Measurements from ENCODE around the gene ZNF716. TPM values are rescaled to one million over a fixed set of nuclear protein-coding genes. Genes with fewer than 3 reads are reported as not detected.
"Not testable (repeated sequence)": the region's sequence is repeated elsewhere in the genome, so short reads cannot be mapped to it uniquely, and the experiment has no call there.

The ZNF716 gene
- total RNA-seq: not detected in 2 replicates

DNA sequence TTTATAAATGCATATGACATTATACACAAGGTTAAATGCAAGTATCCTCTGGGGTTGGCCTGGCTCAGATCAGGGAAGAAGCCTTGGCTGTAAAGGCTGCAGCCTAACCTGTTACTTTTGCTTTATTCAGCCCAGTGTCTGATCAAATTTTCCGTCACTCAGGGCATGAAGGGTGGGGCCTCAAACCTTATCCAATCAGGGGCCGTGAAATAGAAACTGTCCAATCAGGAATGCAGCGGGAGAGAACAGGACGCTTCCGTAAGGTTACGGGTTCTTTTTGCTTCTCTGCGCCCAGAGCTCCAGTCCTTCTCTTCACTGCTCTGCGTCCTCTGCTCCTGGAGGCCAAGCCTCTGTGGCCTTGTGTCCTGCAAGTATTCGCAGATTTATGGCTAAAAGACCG, at the start of gene ZNF716:
ZNF716 (plus strand) TSS at position 274 of the 400 bp plus-strand sequence; CDS start at position 386, 112 bp downstream.
- no peak for DNase-seq (ENCODE audit: low read depth)
- no peak within 1 kb of the TSS for H3K4me3 ChIP-seq (ENCODE audit: low read depth, low read length)
- TF ChIP-seq, protein P1, sequence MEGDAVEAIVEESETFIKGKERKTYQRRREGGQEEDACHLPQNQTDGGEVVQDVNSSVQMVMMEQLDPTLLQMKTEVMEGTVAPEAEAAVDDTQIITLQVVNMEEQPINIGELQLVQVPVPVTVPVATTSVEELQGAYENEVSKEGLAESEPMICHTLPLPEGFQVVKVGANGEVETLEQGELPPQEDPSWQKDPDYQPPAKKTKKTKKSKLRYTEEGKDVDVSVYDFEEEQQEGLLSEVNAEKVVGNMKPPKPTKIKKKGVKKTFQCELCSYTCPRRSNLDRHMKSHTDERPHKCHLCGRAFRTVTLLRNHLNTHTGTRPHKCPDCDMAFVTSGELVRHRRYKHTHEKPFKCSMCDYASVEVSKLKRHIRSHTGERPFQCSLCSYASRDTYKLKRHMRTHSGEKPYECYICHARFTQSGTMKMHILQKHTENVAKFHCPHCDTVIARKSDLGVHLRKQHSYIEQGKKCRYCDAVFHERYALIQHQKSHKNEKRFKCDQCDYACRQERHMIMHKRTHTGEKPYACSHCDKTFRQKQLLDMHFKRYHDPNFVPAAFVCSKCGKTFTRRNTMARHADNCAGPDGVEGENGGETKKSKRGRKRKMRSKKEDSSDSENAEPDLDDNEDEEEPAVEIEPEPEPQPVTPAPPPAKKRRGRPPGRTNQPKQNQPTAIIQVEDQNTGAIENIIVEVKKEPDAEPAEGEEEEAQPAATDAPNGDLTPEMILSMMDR (conservative IDR thresholded peaks at IDR 0.05; ENCODE audit: low read depth, low read length): no peak

DNA sequence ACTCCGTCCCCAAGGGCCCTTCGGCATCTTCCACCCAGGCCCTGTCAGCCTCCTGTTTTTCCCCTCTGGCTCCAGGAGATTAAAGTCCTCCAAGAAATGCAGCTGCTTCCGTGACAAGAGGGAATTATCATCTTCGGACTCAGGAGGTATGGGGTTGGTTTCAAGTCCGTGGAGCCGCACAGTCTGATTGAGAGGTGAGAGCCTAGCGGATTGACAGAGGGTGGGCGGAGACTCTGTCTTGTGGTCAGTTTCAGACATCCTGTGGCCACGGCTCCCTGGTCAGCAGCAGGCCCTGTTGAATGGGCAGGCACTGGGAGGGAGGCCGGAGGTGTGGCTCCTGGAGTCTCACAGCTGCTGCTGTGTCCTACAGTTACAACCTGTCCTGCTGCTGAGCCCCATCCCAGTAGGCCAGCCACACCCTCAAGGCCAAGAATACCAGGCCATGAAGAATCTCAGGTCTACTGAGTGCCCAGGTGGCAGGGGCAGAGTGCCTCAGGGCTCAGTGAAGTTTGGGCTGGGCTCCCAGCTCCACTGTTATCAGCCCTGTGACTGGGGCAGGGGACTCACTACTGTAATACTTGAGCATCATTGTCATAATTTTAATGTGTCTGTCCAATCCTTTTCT, 49.3 kb upstream of the ZNF716 start:
- no peak for DNase-seq (ENCODE audit: low read depth)
- TF ChIP-seq, protein P1 (conservative IDR thresholded peaks at IDR 0.05; ENCODE audit: low read depth, low read length): no peak
- H3K4me3 ChIP-seq (ENCODE audit: low read depth, low read length): no peak overlapping the region

DNA sequence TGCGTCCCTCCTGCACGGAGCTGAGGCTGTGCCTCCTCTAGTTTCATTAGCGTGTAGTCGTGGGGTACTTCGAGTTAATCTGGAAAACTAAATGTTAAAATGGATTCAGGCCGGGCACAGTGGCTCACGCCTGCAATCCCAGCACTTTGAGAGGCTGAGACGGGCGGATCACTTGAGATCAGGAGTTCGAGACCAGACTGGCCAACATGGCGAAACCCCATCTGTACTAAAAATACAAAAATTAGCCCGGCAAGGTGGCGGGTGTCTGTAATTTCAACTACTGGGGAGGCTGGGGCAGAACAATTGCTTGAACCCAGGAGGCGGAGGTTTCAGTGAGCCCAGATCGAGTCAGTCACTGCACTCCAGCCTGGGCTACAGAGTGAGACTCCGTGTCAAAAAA, 46.9 kb upstream of the ZNF716 start:
- DNase-seq (ENCODE audit: low read depth); H3K4me3 ChIP-seq (ENCODE audit: low read depth, low read length): not testable (repeated sequence)

DNA sequence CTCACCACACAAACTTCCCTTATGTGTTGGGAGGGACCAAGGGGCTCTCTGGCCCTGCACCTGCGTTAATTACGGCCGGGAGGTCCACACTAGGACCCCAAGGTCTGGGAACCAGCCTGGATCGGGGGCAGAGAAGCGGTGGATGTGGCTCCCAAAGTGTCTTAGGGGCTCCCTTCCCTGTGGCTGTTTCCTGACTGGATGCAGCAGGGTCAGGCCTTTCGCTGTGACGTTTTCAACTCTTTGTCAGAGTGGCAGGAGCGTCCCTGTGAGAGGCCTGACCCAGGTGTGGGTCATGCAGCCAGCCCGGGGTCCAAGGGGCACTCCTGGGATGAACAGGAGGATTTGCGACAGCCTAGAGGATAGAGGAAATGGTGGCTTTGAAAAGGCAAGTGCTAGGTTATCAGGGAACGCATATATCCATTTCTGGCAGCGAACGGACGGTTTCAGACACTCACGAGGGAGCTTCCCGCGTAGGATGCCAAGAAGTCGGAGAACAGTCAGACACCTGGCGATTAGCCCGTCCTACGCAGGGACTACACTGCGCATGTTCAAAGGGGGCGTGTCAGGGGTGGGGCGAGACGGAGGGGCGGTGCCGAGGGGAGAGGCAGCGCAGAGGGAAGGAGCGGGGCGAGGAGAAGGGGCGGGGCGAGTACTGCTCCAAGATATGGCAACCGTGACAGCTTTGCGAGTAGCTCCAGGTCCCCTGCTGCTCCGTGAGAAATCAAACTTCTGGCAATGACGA, 46.2 kb upstream of the ZNF716 start:
- no peak overlapping the region for H3K4me3 ChIP-seq (ENCODE audit: low read depth, low read length)
- TF ChIP-seq, protein P1 (conservative IDR thresholded peaks at IDR 0.05; ENCODE audit: low read depth, low read length): no peak
- DNase-seq (ENCODE audit: low read depth): no peak

DNA sequence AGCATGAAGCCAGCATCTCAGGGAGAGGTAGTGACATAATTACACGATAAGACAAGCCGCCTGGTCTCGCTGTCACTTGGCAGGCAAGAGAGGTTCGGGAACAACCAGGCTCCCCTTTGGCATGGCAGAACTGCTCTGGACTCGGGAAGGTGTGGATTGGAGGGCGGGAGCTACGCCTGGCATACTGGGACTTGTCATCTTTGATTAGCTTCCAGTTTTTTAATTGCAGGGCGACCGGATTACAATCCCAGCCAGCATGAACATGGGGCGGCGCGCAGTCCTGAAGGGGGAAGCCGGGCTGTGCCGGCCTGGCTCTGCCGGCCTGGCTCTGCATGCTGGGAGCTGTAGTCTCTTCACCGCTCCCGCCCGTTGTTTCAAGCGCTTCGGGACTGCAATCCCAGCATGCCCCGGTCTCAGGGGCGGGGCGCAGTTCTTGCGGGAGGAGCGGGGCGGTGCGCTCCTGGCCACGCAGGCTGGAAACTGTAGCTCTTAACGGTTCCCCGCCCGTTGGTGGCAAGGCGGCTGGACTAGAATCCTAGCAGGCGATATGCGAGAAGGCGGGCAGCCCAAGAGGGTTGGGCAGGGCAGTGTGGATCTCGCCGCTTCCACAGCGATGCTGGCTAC, 45.5 kb upstream of the ZNF716 start:
- no peak overlapping the region for H3K4me3 ChIP-seq (ENCODE audit: low read depth, low read length)
- no peak for DNase-seq (ENCODE audit: low read depth)
- TF ChIP-seq, protein P1 (conservative IDR thresholded peaks at IDR 0.05; ENCODE audit: low read depth, low read length): no peak

DNA sequence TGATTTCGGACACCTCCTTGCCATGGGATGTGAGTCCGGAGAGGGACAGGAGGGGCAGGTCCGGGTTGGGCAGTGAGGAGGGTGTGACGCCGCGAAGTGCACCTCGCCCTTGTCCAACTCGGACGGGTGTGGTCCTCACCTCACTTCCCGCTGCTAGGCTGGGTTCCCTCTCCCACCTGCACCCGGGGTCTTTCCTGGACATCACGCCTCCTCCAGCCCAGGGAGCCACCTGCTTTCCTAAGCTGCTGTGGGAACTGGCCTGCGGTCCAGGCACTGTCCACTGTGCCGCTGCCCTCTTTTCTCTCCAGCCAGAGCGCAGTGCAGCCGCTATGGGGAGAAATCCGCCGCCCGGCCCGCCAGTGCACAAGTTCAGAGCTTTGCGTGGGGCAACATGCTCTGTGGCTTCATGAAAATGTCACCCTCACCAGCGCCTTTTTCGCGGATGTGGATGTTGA, 45.0 kb upstream of the ZNF716 start:
- TF ChIP-seq, protein P1 (conservative IDR thresholded peaks at IDR 0.05; ENCODE audit: low read depth, low read length): no peak

DNA sequence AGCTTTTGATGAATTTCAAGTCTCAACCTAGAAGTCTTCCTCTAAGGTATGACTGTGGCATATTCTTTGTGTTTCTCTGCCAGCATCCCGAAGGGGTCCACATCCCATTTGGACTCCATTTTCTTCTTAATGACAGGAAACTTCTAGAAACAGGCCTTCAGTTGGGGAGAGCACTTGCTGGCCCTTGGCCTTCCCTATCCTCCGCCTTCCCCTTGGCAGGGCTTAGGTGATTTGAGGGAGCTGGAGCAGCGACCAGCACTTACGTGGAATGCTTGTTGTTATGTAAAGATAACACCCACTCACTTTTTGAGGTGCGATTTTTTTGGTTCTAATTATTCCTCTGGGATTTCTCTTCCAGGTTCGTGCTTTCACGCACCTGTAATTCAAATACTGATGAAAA, 42.9 kb upstream of the ZNF716 start:
- H3K4me3 ChIP-seq (ENCODE audit: low read depth, low read length): no peak overlapping the region
- TF ChIP-seq, protein P1 (conservative IDR thresholded peaks at IDR 0.05; ENCODE audit: low read depth, low read length): no peak
- no peak for DNase-seq (ENCODE audit: low read depth)

More for the DNA sequence above, 45.0 kb upstream of the ZNF716 start:
- no peak for DNase-seq (ENCODE audit: low read depth)
- H3K4me3 ChIP-seq (ENCODE audit: low read depth, low read length): no peak overlapping the region

Data from epithelial cell of proximal tubule (primary cell).